D721Med (cell line): ENCODE measurements around the gene CDIP1.
A peak's percentile ranks its signal among the peaks of the same experiment; 100 is the strongest.

Experiments
- DNase-seq: peaks from one replicate; pipeline ENCODE4 v3.0.0; 2011; ENCODE audit warnings: low spot score; ENCODE audit not compliant: insufficient read length
- FAIRE-seq: peaks from 2 replicates; lab custom pipeline; 2011; peaks lifted over from hg19 to GRCh38; lab: Jason Lieb, UNC
- CTCF ChIP-seq: IDR thresholded peaks from 2 replicates; pipeline ENCODE4 v1.5.1; 2012; ENCODE audit warnings: mild to moderate bottlenecking, control low read depth; ENCODE audit not compliant: insufficient read depth; ENCODE audit errors: missing control alignments

Gene CDIP1

GRCh38 chr16:4481963-4482362 is 56.6 kb downstream of the CDIP1 start:
- DNase-seq (no peak), FAIRE-seq (no peak)
- TF ChIP-seq CTCF = no peak

- TF ChIP-seq CTCF = no peak
- DNase-seq = no peak
- FAIRE-seq = no peak
These were observed 57.0 kb downstream of the CDIP1 start for GRCh38 chr16:4481526-4481925.

- TF ChIP-seq CTCF = no peak
- FAIRE-seq = no peak
- no peak for DNase-seq
These were observed 60.6 kb downstream of the CDIP1 start for GRCh38 chr16:4477966-4478365.

GRCh38 chr16:4475880-4476788 is 62.4 kb downstream of the CDIP1 start, which contains the start of gene HMOX2:
Gene HMOX2 (plus strand): TSS chr16:4476398. CDS start chr16:4505525, 29,127 bp downstream.
- no peak for FAIRE-seq
- peak; percentile 91 for DNase-seq
- peak; percentile 43 for TF ChIP-seq CTCF

GRCh38 chr16:4474192-4474961 is 64.2 kb downstream of the CDIP1 start, which contains the start of gene NMRAL1:
Gene NMRAL1 (minus strand): TSS chr16:4474625. CDS start chr16:4474132, 493 bp downstream.
- no peak for FAIRE-seq

GRCh38 chr16:4472880-4473279 is 65.7 kb downstream of the CDIP1 start:
- no peak for TF ChIP-seq CTCF
- FAIRE-seq (no peak), DNase-seq (no peak)

More at GRCh38 chr16:4474192-4474961, 64.2 kb downstream of the CDIP1 start, which contains the start of gene NMRAL1:
- no peak for TF ChIP-seq CTCF
- no peak for DNase-seq

- no peak for DNase-seq
- no peak for FAIRE-seq
- TF ChIP-seq CTCF = no peak
These were observed 66.7 kb downstream of the CDIP1 start for GRCh38 chr16:4471869-4472268.
